ENCODE data around the gene TSEN2.
"Not testable (repeated sequence)": the region's sequence is repeated elsewhere in the genome, so short reads cannot be mapped to it uniquely, and the experiment has no call there.

TSEN2 gene

DNA sequence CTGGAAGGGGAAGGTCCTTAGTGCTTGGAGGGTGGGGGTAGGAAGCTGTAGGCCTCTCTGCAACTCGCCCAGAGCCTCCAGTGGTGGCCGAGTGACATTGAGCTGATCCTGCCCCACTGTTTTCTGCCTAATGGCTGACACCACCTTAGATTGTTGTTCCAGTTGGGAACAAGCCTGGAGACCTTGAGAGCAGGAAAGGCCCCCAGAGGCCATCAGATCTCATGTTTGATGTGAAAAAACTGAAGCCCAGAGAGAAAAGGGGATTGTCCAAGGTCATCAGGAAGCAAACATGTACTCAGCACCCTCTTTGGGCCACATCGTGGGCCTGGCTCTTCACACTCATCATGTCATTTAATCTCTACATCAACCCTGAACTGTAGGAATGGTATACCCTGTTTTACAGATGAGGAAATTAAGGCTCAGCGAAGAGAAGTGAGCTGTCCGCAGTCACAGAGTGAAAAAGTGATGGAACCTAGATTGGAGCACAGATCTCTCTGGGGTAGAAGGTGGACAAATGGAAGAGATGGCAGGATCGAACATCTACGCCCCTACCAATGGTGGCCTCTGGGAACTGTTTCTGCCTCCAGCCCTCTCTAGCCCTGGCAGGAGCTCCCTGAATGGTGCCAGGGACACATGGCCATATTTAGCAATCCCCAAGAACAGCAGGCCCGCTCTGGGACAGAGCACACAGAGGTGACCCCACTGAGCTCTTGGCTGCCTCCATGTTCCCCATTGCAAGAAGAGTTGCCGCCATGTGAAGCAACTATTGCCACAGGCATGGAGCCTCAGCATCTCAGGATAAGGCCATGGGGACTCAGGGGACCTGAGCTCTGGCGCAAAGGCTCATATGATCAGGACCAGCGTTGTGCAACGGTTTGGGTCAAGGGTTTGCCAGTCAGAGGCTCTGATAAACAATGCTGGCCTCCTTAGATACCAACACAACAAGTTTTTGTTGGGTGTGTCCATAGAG, 31.6 kb upstream of the TSEN2 start:
- DNase-seq (ENCODE audit: low read depth, low spot score) = no peak

DNA sequence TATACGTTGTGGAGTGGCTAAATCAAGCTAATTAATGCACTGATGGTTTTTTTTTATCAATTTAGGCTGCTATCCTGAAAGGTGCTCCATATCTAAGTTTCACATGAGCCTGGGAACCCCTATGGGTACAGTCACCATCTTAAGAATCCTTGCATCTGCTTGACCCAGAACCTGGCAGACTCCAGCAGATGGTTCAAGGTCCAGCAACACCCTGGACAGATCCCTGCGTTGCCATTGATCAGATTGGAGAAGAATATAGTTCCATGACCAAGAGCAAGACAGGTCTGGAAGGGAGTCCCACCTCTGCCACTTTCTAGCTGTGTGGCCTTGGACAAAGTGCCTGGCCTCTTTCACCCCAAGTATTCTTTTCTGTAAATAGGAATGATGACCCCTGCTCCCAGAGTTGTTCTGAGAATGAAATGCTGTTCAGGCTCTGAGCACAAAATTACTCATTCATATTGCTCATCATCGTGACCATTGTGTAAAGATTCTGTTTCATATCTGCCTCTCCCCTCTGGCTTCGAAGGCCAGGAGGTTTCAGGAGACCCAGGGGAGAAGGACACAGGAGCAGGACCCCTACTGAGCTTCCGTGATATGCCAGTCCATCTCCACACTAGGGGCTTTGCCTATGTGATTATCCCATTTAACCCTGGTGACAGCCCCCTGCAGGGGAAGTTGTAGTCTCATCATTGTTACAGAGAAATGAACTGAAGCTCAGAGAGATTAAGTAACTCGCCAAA, 30.0 kb upstream of the TSEN2 start:
- no peak for DNase-seq (ENCODE audit: low read depth, low spot score)

DNA sequence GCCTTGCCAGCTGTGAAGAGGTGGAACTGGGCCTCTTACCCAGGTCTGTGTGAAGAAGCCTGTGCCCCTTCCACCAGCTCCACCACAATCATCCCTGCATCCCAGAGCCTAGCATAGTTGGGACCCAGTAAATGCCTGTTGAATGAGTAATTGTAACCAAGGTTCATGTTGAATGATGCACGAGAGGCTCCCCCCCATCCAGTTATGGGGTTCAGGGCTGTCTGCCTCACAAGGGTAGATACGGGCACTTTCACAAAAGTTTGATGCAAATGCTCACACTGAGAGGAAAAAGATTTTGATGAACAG, 29.5 kb upstream of the TSEN2 start:
- DNase-seq (ENCODE audit: low read depth, low spot score) = no peak

DNA sequence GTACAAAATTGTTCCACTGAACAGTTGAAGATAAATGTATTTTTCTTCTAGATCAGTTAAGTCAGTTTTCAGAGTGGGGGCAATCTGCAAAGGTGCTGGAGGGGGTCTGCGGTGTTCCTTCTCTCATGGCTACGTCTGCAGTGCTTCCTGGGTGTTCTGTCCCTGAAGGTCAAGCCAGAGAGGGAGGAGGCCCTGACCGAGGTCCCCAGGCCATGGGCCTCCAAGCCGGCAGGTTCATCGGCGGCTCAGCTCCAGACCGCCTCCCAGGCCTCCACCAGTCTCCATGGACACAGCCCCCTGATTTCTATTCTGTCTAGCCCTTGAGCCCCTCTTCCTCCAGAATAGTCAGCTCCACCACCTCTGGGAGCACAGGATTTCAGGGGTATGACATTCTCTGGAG, 28.5 kb upstream of the TSEN2 start:
- no peak for DNase-seq (ENCODE audit: low read depth, low spot score)

DNA sequence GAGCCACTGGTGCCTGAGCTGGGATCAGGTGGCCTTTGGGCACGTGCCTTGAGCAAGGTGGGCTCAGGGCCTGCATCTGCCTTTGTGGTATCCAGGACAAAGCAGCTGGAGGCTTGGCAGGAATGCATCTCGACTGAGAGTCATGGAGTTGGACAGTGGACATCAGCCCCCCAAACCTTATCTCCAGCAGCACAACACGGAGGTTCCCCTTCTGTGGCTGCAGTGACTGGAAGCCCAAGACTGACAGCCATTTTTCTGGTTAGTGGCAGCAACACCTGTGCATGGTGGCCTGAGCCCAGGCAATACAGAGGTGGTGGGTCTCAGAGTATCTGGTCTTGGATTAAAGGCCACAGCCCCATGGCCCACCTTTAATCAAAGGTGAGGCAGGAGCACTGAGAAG, 27.8 kb upstream of the TSEN2 start:
- no peak for DNase-seq (ENCODE audit: low read depth, low spot score)

DNA sequence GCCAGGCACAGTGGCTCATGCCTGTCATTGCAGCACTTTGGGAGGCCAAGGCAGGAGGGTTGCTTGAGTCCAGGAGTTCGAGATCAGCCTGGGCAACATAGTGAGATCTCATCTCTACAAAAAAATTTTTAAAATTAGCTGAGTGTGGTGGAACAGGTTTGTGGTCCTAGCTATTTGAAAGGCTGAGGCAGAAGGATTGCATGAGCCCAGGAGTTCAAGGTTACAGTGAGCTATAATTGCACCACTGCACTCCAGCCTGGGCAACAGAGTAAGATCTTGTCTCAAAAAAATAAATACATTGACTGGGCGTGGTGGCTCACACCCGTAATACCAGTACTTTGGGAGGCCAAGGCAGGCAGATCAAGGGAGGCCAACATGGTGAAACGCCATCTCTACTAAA, 26.9 kb upstream of the TSEN2 start:
- DNase-seq (ENCODE audit: low read depth, low spot score) = not testable (repeated sequence)

DNA sequence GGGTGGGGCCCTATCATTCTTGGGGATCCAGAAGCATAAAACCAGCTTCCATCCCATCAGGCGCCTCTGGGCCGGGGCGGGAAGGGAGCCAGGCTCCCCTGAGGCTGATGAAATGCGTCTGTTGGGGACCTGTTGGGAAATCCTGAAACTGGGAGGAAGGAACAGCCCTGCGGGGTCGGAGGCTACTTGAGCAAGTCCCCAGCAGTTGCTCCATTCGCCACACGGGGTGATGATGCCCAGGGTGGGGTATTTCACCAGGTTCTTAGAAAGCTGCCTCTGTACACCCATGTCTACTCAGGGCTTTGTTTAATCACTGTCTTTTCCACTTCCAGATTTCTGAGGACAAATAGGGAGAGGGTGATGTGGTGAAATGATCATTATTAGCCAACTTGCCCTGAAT, 25.4 kb upstream of the TSEN2 start:
- DNase-seq (ENCODE audit: low read depth, low spot score) = no peak

DNA sequence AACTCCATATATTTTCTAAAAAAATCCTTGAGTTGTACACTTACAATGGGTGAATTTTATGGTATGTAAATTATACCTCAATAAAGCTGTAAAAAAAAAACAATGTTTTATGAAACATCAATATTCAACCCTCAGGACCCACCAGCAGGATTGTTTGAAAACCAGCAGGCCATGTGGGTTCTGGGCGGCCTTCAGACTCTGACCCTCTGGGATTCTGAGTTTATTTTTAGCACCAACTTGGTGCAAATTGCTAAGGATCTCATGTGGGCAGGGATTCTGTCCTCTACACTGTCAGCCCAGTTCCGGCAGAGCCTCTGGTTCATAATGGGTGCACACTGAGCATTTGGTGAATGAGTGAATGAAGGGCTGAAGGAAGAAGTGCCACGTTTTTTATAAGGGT, 24.2 kb upstream of the TSEN2 start:
- DNase-seq (ENCODE audit: low read depth, low spot score) = no peak

DNA sequence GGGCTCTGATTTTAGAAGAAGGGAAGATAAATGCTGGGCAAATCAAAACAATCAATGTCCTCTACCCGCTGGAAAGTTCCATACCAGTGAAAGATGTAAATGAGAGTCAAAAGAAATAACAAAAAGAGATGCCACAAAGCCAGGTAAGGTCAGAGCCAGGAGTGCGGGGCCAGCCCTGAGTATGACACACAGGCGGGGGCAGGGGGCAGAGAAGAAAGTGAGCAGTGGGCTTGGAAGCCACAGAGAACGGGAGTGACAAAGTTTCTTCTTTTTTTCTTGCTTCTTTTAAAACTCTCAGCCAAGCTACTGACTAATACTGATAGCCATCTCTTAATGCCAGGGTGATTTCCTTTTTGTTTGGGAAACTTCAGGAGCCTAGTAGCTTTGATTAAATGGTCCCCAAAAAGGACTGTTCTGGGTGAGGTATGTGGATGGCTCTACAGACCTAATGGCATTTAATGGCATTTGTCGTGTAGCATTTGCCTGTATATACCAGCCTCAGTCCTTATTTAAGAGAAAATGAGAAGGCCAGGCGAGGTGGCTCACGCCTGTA, 23.1 kb upstream of the TSEN2 start:
- no peak for DNase-seq (ENCODE audit: low read depth, low spot score)

DNA sequence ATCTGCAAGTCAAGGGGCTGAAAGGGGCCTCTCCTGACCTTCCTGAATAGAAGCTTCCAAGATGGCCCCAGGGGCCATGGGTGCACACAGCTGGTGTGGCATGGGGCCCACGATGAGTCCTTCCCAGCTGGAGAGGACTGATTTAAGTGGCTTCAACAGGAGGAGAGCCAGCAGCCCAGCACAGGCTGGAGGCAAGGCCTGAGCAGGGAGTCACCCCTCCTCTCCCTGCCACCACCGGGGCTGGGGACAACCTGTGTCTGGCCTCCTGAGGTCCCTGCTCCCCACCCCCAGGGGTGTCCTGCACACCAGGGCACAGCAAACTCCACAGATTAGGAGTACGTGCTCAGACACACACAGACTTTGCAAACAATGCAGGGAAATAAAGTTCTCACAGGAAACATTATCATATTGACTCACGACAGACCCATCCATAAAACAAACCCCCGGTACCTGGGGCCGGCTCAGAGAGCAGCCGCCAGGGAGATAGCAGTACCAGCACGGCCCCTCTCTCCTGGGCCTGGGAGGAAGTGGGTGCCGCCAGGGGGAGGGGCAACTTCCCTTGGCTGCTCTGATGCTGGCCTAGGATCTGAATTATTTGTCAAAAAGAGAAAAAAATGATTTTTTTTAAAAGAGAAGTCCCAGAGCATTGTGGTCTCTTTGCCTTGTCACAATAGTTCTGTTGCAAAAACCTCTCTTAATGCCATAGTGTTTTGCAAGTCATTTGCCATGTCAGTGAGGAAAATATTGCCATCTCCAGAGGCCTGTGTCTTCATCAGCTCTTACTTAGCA, 21.9 kb upstream of the TSEN2 start:
- DNase-seq (ENCODE audit: low read depth, low spot score) = no peak

DNA sequence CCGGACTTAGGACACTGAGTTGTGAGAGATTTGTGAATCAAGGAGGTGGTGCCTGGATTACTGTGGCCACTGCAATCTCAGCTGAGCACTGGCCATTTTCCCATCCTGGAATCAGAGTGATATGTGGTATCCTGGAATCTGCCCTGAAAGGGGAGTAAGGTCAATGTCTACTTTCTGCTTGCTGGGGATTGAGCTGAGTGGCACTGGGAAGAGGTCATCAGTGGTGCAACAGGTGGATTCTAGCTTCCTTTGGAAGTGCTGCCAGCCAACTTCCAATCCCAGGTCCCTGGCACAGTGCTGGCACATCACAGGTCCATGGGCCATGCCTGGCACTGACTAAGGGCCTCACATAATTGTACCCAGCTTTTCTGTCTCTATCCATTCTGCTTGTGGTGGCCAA, 20.6 kb upstream of the TSEN2 start:
- no peak for DNase-seq (ENCODE audit: low read depth, low spot score)

DNA sequence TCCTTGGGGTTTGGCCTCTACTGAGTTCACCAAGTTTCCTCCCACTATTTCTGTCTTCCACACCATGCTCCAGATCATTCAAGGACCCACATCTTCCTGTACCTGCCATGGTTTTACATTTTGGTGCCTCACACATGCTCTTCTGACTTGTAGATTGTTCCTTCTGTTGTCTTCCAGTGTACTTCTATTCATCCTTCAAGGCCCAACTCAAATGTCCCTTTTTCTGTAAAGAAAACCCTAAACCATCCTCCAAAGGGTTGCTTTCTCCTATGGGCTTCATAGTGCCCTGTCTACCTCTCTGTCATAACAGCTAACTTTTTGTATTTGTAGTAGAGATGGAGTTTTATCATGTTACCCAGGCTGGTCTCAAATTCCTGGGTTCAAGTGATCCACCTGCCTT, 20.1 kb upstream of the TSEN2 start:
- DNase-seq (ENCODE audit: low read depth, low spot score) = no peak

DNA sequence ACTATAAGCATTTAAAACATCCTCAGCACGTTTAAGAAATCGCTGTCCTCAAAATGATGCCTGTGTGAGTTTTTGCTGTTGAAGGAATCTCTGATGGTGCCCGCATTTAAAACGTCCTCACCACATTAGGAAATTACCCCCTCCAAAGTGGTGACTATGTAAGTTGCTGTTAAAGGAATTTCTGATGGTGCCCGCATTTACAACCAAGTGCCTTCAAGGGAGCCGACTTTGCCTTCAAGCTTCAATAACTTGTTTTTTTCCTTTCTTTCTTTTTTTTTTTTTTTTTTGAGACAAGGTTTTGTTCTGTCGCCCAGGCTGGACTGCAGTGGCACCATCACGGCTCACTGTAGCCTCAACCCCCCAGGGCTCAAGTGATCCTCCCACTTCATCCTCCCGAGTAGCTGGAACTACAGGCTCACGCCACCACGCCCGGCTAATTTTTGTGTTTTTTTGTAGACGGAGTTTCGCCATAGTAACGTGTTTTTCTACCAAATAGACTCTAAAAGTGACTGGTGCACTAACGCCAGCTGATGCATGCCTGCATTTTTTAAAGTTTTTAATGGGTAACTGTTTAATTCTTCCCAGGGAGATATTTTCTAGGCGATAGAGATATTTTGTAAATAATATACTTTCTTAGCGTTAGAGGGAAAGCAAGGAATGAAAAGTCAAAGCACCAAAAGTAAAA, 19.0 kb upstream of the TSEN2 start:
- DNase-seq (ENCODE audit: low read depth, low spot score) = no peak

DNA sequence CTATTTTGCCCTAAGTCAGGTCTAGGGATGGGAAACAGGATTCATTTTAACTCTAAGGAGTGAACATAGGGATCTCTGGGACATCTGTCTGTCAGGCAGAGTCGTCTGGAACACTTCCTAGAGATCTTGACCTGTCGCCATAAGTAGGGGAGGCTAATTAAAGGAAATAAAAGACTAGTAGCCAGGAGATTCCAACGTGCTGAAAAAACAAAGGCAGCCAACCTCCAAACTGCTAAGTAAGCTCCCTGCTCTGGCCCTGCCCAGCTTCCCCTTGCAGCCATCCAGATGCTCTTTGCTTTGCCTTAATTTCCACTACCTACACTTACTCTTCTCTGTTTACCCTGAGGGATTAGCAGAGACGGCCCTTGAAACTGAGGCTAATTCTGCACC, 18.4 kb upstream of the TSEN2 start:
- DNase-seq (ENCODE audit: low read depth, low spot score) = no peak

DNA sequence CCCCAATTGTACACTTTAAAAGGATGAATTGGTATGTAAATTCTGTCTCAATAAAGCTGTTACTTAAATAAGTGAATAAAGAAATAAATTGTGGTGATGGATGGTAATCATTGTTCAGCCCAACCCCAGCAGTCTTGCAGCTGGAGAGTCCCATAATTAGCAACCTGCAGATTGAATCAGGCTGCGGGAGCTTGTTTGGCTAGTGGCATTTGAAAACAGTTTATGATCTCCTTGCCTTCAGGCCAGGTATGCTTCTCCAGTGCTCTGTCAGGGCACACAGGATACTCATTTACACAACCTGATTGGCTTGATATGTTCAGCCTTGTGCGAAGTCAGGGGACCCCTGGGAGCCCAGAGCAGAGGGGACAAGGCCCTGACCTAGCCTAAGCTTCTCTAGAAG, 16.5 kb upstream of the TSEN2 start:
- no peak for DNase-seq (ENCODE audit: low read depth, low spot score)

DNA sequence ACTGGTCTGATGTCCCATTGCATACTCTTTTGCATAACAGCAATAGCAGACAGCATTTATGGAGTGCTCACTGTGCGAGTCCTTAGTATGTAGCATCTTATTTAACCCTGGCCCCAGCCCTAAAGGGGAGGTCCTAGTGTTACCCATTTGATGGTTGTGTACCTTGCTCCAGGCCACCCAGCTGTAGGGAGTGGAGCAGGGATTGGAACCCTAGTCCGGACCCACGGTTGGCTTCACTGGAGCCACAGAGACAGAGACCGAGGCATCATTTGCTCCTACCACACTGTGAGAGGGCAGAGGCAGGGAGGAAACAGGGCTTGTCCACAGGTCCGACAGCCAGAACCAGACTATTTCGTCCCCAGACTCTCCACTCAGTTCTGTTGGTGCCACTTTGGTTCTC, 16.0 kb upstream of the TSEN2 start:
- DNase-seq (ENCODE audit: low read depth, low spot score) = no peak

DNA sequence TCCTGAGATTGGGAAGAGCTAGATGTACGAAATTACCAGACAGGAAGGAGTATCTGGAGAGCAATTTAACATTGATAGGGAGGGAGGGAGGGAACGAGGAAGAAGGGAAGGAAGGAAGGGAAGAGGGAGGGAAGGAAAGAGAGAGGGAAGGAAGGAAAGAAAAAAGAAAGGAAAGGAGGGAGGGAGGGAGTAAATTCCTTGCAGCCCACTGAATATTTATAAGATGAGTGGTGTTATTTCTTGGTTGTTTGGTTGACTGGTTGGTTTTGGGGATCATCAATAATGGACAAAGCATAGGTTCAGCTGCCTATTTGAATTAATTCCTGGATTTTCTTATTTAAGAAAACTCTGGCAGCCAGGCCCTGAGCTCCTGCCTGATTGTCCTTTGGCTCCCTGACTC, 15.5 kb upstream of the TSEN2 start:
- no peak for DNase-seq (ENCODE audit: low read depth, low spot score)

DNA sequence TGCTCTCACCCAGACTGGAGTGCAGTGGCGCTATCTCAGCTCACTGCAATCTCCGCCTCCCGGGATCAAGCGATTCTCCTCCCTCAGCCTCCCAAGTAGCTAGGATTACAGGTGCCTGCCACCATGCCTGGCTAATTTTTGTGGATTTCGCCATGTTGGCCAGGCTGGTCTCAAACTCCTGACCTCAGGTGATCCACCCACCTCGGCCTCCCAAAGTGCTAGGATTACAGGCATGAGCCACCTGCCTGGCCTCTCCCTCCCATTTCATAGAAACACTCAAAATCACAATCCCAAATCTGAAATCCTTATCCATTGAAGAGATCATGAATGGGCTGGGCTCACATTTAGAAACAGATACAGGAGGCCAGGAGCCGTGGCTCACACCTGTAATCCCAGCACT, 15.1 kb upstream of the TSEN2 start:
- not testable (repeated sequence) for DNase-seq (ENCODE audit: low read depth, low spot score)

DNA sequence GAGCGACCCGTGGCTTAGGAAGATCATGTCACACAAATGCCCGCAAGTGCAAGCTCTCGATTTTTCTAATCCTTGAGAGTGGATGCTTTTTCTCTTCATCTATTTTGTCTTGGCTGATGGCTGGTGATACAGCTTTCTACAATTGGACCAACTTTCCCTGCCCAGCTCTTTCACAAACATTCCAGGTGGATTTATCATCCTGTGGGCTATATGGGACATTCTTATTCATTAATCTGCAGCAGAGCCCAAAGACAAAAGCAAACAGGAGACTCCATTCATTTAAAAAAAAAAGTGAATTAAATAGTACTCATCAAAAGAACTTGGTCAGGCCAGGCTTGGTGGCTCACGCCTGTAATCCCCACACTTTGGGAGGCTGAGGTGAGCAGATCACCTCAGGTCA, 14.2 kb upstream of the TSEN2 start:
- no peak for DNase-seq (ENCODE audit: low read depth, low spot score)

DNA sequence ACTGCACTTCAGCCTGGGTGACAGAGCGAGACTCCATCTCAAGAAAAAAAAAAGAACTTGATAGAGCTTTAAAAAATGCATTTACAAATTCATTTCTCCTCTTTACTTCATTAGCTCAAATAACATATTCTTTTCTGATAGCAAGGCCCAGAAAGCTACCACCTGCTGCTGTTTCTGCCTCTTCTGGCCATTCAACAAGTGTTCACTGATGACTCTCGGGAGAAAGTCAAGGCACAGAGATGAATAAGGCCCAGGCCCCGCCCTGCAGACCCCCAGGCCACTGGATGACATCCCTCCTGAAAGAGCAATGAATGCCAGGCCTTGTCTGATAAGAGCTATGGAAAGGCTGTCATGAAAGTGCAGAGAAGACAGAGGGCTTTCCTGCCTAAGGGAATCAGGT, 13.6 kb upstream of the TSEN2 start:
- no peak for DNase-seq (ENCODE audit: low read depth, low spot score)

DNA sequence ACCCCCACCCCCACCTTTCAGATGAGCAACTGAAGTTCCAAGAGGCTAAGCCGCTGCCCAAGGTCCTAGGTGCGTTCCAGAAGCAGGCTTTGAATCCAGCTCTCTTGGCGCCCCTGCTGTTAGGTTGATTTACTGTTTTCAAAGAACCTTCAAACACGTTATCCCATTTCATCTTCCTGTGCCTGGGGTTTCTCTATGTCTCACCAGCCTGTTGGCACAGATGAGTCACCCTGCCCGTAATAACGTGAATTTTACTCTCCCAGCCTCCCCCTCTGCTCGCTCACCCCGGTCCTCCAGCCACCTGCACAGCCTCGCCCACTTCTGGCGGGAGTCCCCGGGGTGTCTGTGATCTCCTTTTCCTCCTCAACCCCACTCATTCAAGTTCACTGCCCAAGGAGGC, 13.0 kb upstream of the TSEN2 start:
- DNase-seq (ENCODE audit: low read depth, low spot score) = no peak
